Measurements from ENCODE around the gene MED16.

DNA sequence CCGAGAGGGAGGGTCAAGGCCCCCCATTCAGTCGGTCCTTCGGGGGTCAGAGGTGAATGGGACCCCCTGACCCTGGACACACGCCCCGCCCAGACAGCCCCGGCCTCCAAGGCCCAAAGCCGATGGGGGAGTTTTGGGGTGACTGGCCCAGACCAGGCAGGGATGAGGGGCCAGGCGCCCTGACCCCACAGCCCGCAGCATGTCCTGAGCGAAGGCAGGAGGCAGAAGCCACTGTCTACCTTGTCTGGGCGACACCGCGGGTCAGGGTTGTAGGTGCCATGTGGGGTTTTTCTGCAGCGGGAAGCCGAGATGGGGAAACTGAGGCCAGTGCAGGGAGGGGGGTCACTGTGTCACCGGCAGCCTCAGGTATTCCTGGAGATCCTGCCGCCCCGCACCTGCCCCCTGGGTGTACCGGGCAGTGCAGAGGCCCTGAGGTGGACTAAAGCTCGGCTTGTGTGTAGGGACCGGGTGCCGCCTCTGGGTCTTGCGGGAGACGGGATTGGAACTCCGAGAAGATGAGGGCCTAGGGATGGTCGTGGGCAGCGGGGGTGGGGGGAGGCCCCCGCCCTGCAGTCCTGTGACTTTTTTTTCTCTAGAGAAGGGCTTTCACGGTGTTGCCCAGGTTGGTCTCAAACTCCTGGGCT is 41.3 kb upstream of the MED16 start:
- TF ChIP-seq, protein P1, sequence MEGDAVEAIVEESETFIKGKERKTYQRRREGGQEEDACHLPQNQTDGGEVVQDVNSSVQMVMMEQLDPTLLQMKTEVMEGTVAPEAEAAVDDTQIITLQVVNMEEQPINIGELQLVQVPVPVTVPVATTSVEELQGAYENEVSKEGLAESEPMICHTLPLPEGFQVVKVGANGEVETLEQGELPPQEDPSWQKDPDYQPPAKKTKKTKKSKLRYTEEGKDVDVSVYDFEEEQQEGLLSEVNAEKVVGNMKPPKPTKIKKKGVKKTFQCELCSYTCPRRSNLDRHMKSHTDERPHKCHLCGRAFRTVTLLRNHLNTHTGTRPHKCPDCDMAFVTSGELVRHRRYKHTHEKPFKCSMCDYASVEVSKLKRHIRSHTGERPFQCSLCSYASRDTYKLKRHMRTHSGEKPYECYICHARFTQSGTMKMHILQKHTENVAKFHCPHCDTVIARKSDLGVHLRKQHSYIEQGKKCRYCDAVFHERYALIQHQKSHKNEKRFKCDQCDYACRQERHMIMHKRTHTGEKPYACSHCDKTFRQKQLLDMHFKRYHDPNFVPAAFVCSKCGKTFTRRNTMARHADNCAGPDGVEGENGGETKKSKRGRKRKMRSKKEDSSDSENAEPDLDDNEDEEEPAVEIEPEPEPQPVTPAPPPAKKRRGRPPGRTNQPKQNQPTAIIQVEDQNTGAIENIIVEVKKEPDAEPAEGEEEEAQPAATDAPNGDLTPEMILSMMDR (IDR thresholded peaks at IDR 0.05) = no peak
- TF ChIP-seq POLR2AphosphoS5 (IDR thresholded peaks at IDR 0.05) (no peak), POLR2A (IDR thresholded peaks at IDR 0.05) (no peak)

Data from stomach (tissue), 4 donors.